HG03460 (cell line): ENCODE data around the gene ZBTB8OS.

Source experiments
- ATAC-seq: cut with Tn5 transposase; IDR thresholded peaks from one replicate; pipeline ENCODE4 v1.9.1; 2021; ENCODE audit not compliant: unreplicated experiment

The ZBTB8OS gene

GRCh38 chr1:32612189-32612881 lies 38.0 kb downstream of the ZBTB8OS start:
- ATAC-seq, result no peak

GRCh38 chr1:32611859-32612188 lies 38.5 kb downstream of the ZBTB8OS start:
- no peak for ATAC-seq

- no peak for ATAC-seq
These were observed 41.2 kb downstream of the ZBTB8OS start for GRCh38 chr1:32609180-32609579.

- no peak for ATAC-seq
These were observed 43.6 kb downstream of the ZBTB8OS start for GRCh38 chr1:32606565-32607371.

- no peak for ATAC-seq
These were observed 44.5 kb downstream of the ZBTB8OS start for GRCh38 chr1:32605711-32606424.

- ATAC-seq, result no peak
These were observed 50.3 kb downstream of the ZBTB8OS start for GRCh38 chr1:32600034-32600433.

GRCh38 chr1:32592943-32593342 lies 57.4 kb downstream of the ZBTB8OS start:
- no peak for ATAC-seq

GRCh38 chr1:32580348-32581017 lies 69.9 kb downstream of the ZBTB8OS start:
- no peak for ATAC-seq
